ENCODE measurements around the gene PTPA.

DNA sequence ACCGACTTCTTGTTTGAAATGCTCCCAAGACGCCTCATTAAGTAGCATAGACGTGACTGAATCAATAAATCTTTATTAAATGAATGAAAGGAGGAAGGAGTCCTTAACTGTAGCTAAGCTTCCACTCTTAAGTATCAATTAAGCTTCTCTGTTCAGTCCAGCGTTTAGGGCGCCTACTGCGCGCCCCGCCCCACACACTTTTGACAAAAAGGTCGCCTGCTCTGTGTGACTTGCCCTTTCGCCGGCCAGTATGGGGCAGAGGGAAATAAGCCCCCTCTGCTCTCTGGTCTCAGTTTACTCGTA, 31.0 kb upstream of the PTPA start:
- TF ChIP-seq YY1 (IDR thresholded peaks at IDR 0.05; ENCODE audit: insufficient read depth, insufficient read length) (no peak), ZNF274 (IDR thresholded peaks at IDR 0.05; ENCODE audit: low read depth, low read length) (no peak), SUZ12 (IDR thresholded peaks at IDR 0.05; ENCODE audit: extremely low read depth, insufficient read depth, insufficient read length) (no peak)
